Natural killer cell (primary cell): ENCODE measurements around the gene STAB2. TPM values are rescaled to one million over a fixed set of nuclear protein-coding genes. Genes with fewer than 3 reads are reported as not detected.

Experiments used
- ATAC-seq, 3 donors: fragments of 150-1000 bp in 2 of 3; fragments of 200-7000 bp in 1 of 3; cut with Tn5 transposase; 1 replicate in 1 of 3; 2 replicates in 2 of 3; pipeline ENCODE4 v1.10.0; 2021; ENCODE audit warnings: mild to moderate bottlenecking in 2 of 3, moderate library complexity in 2 of 3
- DNase-seq, 2 donors: peaks; one replicate each; pipeline versions ENCODE4 v3.0.0 to v3.0.0-alpha.2; 2013 to 2021; ENCODE audit warnings: mixed read lengths in 1 of 2
- H3K27ac ChIP-seq: one replicate; pipeline ENCODE4 v1.5.1; 2013; ENCODE audit warnings: mild to moderate bottlenecking, low read length
- H3K27me3 ChIP-seq: one replicate; pipeline ENCODE4 v1.6.1; 2013; ENCODE audit warnings: low read length; ENCODE audit not compliant: control insufficient read depth, insufficient read depth
- H3K36me3 ChIP-seq: one replicate; pipeline ENCODE4 v1.6.1; 2013; ENCODE audit warnings: low read length; ENCODE audit not compliant: control insufficient read depth, insufficient read depth
- H3K4me1 ChIP-seq: one replicate; pipeline ENCODE4 v1.6.1; 2013; ENCODE audit warnings: low read length; ENCODE audit not compliant: control insufficient read depth, insufficient read depth
- H3K4me3 ChIP-seq: one replicate; pipeline ENCODE4 v1.5.1; 2013; ENCODE audit warnings: low read length
- H3K9me3 ChIP-seq: one replicate; pipeline ENCODE4 v1.6.1; 2013; ENCODE audit warnings: low read length; ENCODE audit not compliant: control insufficient read depth, insufficient read depth
- H3K27ac Mint-ChIP-seq, 2 donors: one replicate each; pipeline ENCODE4 v1.8.0; 2022; ENCODE audit warnings: mild to moderate bottlenecking in 2 of 2, mixed read lengths in 2 of 2, moderate library complexity in 1 of 2
- H3K27me3 Mint-ChIP-seq, 2 donors: one replicate each; pipeline ENCODE4 v1.8.0; 2022; ENCODE audit warnings: low read depth in 2 of 2, mixed read lengths in 2 of 2
- H3K36me3 Mint-ChIP-seq: one replicate; pipeline ENCODE4 v1.8.0; 2022; ENCODE audit warnings: mixed read lengths
- H3K4me1 Mint-ChIP-seq, 2 donors: one replicate each; pipeline ENCODE4 v1.8.0; 2022; ENCODE audit warnings: mixed read lengths in 2 of 2
- H3K4me3 Mint-ChIP-seq: one replicate; pipeline ENCODE4 v1.8.0; 2022; ENCODE audit warnings: mild to moderate bottlenecking, moderate library complexity, mixed read lengths
- H3K9me3 Mint-ChIP-seq, 2 donors: one replicate each; pipeline ENCODE4 v1.8.0; 2022; ENCODE audit warnings: mixed read lengths in 2 of 2
- WGBS: methylation state at CpG from one replicate; pipeline ENCODE4 v1.1.7; 2013; ENCODE audit warnings: missing lambda C conversion rate; ENCODE audit not compliant: insufficient coverage; 5-methylcytosine and 5-hydroxymethylcytosine counted together
- intact Hi-C: fragments of 100-400 bp; cut with micrococcal nuclease; formaldehyde crosslinking; loops from one replicate; pipeline ENCODE4 v1.14.2; 2022
- total RNA-seq, 4 donors: library from RNA; stranded (reverse); fragments of 120-200 nt in 1 of 4; gene quantifications; one replicate each; pipeline versions ENCODE4 v1.2.3 to v1.2.4, GENCODE V29; 2013 to 2022
- TF ChIP-seq, protein P1 (sequence below): fragments of 200-600 bp; IDR thresholded peaks from one replicate; pipeline ENCODE4 v1.8.0; 2022; ENCODE audit warnings: antibody characterized with exemption

STAB2 gene
- total RNA-seq, 3 donors from 2014 or later (not counting 1 experiment from before 2014, with no cell fraction given): not detected

DNA sequence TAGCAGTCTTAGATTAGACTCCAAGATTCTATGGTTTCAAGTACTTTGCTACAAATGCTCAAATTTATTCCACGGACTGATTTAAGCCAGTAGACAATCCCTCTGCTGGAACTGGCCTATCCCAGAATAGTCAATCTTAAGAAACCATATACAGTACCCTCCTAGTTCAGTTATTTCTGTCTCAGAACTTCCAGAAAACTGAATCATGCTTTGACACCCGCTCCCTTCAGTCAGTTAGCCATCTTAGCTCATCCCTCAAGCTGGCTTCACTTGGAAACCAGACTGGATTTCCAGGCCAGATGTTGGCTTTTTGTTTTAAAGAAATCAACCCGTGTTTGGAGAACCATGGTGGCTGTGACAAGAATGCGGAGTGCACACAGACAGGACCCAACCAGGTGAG, 128.4 kb downstream of the STAB2 start:
- Histone ChIP-seq H3K4me3 (no peak overlapping the region), H3K27me3 (no peaks in the 10 kb centered on the region), H3K9me3 (no peaks in the 10 kb centered on the region), H3K36me3 (no peaks in the 10 kb centered on the region), H3K27ac (no peak overlapping the region), H3K4me1 (no peaks in the 10 kb centered on the region)
- Mint-ChIP-seq H3K36me3 (no peaks in the 10 kb centered on the region), H3K27ac (no peak overlapping the region), H3K27me3 (peaks cover 5 to 9% of the 10 kb centered on the region in 2 donors), H3K4me1 (no peaks in the 10 kb centered on the region), H3K4me3 (no peak overlapping the region), H3K9me3 (peaks cover 0 to 2% of the 10 kb centered on the region in 2 donors)
- 87% methylated on average over 4 of the region's 4 CpGs for WGBS
- no peak for DNase-seq
- TF ChIP-seq, protein P1, sequence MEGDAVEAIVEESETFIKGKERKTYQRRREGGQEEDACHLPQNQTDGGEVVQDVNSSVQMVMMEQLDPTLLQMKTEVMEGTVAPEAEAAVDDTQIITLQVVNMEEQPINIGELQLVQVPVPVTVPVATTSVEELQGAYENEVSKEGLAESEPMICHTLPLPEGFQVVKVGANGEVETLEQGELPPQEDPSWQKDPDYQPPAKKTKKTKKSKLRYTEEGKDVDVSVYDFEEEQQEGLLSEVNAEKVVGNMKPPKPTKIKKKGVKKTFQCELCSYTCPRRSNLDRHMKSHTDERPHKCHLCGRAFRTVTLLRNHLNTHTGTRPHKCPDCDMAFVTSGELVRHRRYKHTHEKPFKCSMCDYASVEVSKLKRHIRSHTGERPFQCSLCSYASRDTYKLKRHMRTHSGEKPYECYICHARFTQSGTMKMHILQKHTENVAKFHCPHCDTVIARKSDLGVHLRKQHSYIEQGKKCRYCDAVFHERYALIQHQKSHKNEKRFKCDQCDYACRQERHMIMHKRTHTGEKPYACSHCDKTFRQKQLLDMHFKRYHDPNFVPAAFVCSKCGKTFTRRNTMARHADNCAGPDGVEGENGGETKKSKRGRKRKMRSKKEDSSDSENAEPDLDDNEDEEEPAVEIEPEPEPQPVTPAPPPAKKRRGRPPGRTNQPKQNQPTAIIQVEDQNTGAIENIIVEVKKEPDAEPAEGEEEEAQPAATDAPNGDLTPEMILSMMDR: no peak
- ATAC-seq: no peak
- intact Hi-C loops: no loop called here

DNA sequence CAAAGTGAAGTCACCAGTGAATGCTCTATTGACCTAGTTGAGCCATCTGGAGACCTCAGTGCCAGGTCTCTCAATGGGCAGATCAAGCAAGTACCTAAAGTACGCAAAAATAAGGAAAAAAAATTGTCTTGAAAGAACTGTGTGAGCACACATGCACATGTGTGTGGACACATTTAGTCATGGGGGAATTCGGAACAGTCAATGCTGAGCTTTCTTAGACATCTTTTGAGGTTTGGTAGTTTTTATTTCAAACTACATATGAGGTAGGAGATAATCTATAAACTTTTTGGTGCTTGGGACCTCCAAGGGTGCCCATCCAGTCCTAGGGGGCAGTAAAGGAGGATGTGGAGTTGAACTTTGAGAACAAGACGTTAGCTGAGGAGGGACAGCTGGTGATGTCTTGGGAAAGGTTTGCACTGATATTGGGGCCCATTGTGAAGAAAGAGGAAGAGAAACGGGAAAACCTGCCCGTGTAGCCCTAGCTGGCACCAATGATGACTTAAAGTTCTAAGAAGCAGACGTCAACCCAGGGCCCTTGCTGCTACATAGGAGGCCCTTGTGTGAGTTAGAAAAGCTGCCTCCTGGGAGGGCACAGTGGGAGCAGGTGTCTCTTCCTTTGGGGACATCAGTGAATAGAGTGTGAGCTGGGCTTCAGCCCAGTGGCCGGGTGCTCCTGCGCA, 129.6 kb downstream of the STAB2 start:
- 85% methylated on average over 8 of the region's 8 CpGs for WGBS
- H3K27me3 ChIP-seq: no peaks in the 10 kb centered on the region
- Mint-ChIP-seq H3K4me3 (no peak overlapping the region), H3K36me3 (no peaks in the 10 kb centered on the region), H3K9me3 (peaks cover 0 to 2% of the 10 kb centered on the region in 2 donors), H3K27ac (no peak overlapping the region), H3K4me1 (no peaks in the 10 kb centered on the region), H3K27me3 (peaks cover 5 to 9% of the 10 kb centered on the region in 2 donors)
- no peaks in the 10 kb centered on the region for H3K4me1 ChIP-seq
- intact Hi-C loops: no loop called here
- TF ChIP-seq, protein P1: no peak
- no peaks in the 10 kb centered on the region for H3K9me3 ChIP-seq
- H3K36me3 ChIP-seq: no peaks in the 10 kb centered on the region
- ATAC-seq (no peak), DNase-seq (no peak)
- no peak overlapping the region for H3K27ac ChIP-seq
- H3K4me3 ChIP-seq: no peak overlapping the region

DNA sequence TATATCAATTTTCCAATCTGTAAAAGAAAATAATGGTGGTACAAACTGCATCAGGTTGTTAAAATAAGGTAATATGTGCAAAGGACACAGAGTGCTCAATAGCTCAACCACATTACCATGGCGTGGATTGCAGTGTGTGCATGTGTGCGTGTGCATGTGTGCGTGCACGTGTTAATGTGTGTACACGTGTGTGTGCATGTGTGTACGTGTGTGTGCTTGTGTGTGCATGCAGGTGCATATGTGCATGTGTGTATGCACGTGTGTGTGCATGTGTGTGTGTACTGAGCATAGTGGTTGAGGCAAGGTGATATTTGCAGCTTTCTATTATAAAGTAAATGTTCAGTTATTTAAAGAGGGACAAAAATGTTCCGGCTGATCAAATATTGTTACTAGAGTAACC, 138.3 kb downstream of the STAB2 start:
- Histone ChIP-seq H3K9me3 (no peaks in the 10 kb centered on the region), H3K36me3 (no peaks in the 10 kb centered on the region), H3K27ac (no peak overlapping the region), H3K4me3 (no peak overlapping the region), H3K4me1 (no peaks in the 10 kb centered on the region), H3K27me3 (no peaks in the 10 kb centered on the region)
- no peaks in the 10 kb centered on the region for H3K36me3 Mint-ChIP-seq
- ATAC-seq: no peak
- DNase-seq: no peak
- H3K9me3 Mint-ChIP-seq: no peaks in the 10 kb centered on the region
- 92% methylated on average over 7 of the region's 8 CpGs for WGBS
- H3K27me3 Mint-ChIP-seq: no peaks in the 10 kb centered on the region
- H3K27ac Mint-ChIP-seq: no peak overlapping the region
- H3K4me3 Mint-ChIP-seq: no peak overlapping the region
- TF ChIP-seq, protein P1: no peak
- intact Hi-C loops: no loop called here
- no peaks in the 10 kb centered on the region for H3K4me1 Mint-ChIP-seq

DNA sequence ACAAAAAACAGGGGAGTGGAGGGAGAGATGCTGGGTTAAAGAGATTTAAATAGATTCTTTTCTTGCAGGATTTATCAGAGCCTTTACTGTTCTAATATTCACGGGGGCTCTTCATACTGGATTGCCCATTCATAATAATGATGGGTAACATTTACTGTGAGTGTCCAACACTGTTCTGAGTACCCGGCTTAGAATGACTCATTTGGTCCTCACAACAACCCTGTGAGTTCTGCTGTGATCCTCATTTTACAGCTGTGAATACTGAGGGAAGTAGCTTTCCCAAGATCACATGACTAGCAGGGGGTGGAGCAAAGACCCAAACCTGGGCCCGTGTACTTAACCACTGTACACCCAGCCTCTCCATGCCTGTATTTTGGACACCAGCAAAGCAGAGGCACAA, 140.6 kb downstream of the STAB2 start:
- no peaks in the 10 kb centered on the region for H3K4me1 ChIP-seq
- no peaks in the 10 kb centered on the region for H3K27me3 ChIP-seq
- intact Hi-C loops: no loop called here
- Mint-ChIP-seq H3K36me3 (no peaks in the 10 kb centered on the region), H3K27me3 (peaks cover 4 to 8% of the 10 kb centered on the region in 2 donors), H3K4me3 (no peak overlapping the region), H3K9me3 (no peaks in the 10 kb centered on the region), H3K27ac (no peak overlapping the region), H3K4me1 (no peaks in the 10 kb centered on the region)
- H3K27ac ChIP-seq: no peak overlapping the region
- WGBS: 92% methylated on average over 3 of the region's 3 CpGs
- DNase-seq (no peak), ATAC-seq (no peak)
- no peaks in the 10 kb centered on the region for H3K9me3 ChIP-seq
- TF ChIP-seq, protein P1: no peak
- H3K4me3 ChIP-seq: no peak overlapping the region
- H3K36me3 ChIP-seq: no peaks in the 10 kb centered on the region
